NCI-H1417 treated with DMSO at 0.1 percent for 48 hours (cell line): Measurements from ENCODE around the gene RBM5.

ENCODE experiments used
- DNase-seq: peaks from one replicate; lab custom pipeline; 2025; lab: John Stamatoyannopoulos, UW

RBM5 gene

GRCh38 chr3:50162034-50162883, 73.5 kb downstream of the RBM5 start:
- DNase-seq = no peak

- no peak for DNase-seq
These were observed 75.1 kb downstream of the RBM5 start for GRCh38 chr3:50163572-50164455.

GRCh38 chr3:50164481-50164880, 75.8 kb downstream of the RBM5 start:
- DNase-seq = no peak

GRCh38 chr3:50164984-50165909, 76.5 kb downstream of the RBM5 start:
- no peak for DNase-seq

GRCh38 chr3:50165910-50166538, 77.3 kb downstream of the RBM5 start:
- DNase-seq = no peak

GRCh38 chr3:50166620-50167019, 77.9 kb downstream of the RBM5 start:
- DNase-seq = no peak

GRCh38 chr3:50167069-50167840, 78.5 kb downstream of the RBM5 start:
- no peak for DNase-seq

GRCh38 chr3:50167841-50168209, 79.1 kb downstream of the RBM5 start:
- no peak for DNase-seq

- no peak for DNase-seq
These were observed 79.7 kb downstream of the RBM5 start for GRCh38 chr3:50168388-50168787.
